Hepatocyte (in vitro differentiated cells): Measurements from ENCODE around the gene AMDHD2.

ENCODE experiments used
- EZH2phosphoT487 ChIP-seq: fragments of 200-600 bp; sonication (generic); IDR thresholded peaks from one replicate; pipeline ENCODE4 v1.6.1; 2018; ENCODE audit warnings: antibody characterized with exemption, mild to moderate bottlenecking, low read depth, moderate library complexity; ENCODE audit not compliant: unreplicated experiment, severe bottlenecking
- TF ChIP-seq, protein P1 (sequence below): fragments of 200-600 bp; sonication (generic); IDR thresholded peaks from 2 replicates; pipeline ENCODE4 v1.5.1; 2016; ENCODE audit warnings: antibody characterized with exemption, mild to moderate bottlenecking; ENCODE audit not compliant: poor library complexity

DNA sequence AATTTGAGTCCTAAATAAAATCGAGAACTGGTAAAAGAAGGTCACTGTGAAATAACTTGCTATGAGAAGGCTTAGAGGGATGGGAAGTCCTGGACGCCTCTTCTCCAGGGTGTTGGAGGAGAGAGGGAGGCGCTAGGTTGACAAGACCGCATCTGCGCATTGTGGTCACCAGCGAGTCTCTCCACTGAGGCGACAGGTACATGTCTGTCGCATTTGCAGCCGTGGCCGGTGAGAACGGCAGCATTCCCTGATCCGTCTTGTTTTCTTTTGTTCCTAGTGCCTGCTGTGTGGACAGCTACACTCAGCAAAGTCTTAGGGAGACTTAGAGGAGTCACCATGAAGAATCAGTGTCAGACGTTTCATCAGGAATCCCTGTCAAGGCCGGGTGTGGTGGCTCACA is 14.5 kb upstream of the AMDHD2 start:
- TF ChIP-seq, protein P1, sequence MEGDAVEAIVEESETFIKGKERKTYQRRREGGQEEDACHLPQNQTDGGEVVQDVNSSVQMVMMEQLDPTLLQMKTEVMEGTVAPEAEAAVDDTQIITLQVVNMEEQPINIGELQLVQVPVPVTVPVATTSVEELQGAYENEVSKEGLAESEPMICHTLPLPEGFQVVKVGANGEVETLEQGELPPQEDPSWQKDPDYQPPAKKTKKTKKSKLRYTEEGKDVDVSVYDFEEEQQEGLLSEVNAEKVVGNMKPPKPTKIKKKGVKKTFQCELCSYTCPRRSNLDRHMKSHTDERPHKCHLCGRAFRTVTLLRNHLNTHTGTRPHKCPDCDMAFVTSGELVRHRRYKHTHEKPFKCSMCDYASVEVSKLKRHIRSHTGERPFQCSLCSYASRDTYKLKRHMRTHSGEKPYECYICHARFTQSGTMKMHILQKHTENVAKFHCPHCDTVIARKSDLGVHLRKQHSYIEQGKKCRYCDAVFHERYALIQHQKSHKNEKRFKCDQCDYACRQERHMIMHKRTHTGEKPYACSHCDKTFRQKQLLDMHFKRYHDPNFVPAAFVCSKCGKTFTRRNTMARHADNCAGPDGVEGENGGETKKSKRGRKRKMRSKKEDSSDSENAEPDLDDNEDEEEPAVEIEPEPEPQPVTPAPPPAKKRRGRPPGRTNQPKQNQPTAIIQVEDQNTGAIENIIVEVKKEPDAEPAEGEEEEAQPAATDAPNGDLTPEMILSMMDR, result no peak
- TF ChIP-seq EZH2phosphoT487, result no peak
